DND-41 (cell line): ENCODE measurements around the gene GLT8D1.

Source experiments
- EZH2 ChIP-seq: IDR thresholded peaks from 3 replicates; pipeline ENCODE4 v1.6.1; 2012; ENCODE audit warnings: borderline replicate concordance, low read depth, mild to moderate bottlenecking, moderate library complexity, low read length, inconsistent platforms; ENCODE audit not compliant: severe bottlenecking
- TF ChIP-seq, protein P1 (sequence below): IDR thresholded peaks from 2 replicates; pipeline ENCODE4 v1.5.1; 2012; ENCODE audit warnings: borderline replicate concordance, low read length, moderate library complexity, mild to moderate bottlenecking; ENCODE audit not compliant: poor library complexity, severe bottlenecking; ENCODE audit errors: extremely low read depth

DNA sequence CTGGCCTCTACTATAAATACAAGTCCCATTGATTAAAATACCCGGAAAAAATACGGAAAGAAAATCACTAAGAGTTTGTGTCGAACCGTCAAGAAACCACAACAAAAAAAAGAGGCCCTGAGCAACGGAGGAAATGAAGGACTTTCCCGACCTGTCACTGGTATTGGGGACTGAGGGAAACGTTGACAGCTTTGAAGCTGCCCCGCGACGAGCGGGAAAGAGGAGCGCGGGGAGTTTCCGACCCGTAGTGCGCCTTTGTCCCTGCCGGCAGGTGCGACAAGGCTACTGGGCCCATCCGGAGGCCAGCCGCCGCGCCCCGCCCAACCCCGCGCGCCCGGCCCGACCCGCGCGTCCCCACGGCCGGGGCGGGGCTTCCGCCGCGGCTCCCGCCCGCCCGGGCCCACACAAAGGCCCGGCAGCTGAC lies 20.3 kb downstream of the GLT8D1 start:
- TF ChIP-seq, protein P1, sequence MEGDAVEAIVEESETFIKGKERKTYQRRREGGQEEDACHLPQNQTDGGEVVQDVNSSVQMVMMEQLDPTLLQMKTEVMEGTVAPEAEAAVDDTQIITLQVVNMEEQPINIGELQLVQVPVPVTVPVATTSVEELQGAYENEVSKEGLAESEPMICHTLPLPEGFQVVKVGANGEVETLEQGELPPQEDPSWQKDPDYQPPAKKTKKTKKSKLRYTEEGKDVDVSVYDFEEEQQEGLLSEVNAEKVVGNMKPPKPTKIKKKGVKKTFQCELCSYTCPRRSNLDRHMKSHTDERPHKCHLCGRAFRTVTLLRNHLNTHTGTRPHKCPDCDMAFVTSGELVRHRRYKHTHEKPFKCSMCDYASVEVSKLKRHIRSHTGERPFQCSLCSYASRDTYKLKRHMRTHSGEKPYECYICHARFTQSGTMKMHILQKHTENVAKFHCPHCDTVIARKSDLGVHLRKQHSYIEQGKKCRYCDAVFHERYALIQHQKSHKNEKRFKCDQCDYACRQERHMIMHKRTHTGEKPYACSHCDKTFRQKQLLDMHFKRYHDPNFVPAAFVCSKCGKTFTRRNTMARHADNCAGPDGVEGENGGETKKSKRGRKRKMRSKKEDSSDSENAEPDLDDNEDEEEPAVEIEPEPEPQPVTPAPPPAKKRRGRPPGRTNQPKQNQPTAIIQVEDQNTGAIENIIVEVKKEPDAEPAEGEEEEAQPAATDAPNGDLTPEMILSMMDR: no peak
- TF ChIP-seq EZH2: no peak
